Measurements from ENCODE around the gene FRMD7. TPM values are rescaled to one million over a fixed set of nuclear protein-coding genes. Genes with fewer than 3 reads are reported as not detected.

The FRMD7 gene
- total RNA-seq, 1 donor from 2014 or later = not detected

DNA sequence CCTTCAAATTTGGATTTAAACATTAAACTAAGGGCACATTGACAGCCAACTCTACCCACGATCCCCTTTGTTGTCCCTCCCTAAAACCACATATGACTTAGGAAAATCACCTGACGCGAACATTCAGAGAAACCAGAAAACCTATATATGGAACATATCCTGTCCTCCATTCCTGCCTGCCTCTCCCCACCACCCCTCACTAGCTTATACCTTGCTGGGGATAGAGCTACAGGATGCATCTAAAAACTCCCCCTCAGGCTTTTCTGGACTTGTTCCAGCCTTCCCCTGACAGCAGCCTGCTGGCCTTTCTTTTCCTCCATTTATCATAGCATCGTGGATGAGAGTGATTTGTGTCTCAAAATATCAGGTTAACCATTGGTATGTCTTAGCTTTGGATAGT, 96.0 kb downstream of the FRMD7 start:
- Mint-ChIP-seq H3K27me3 (no peaks in the 10 kb centered on the region), H3K27ac (peak overlapping the region; percentile 50), H3K4me1 (peaks cover 71% of the 10 kb centered on the region), H3K36me3 (ENCODE audit: low read depth) (peaks cover 4% of the 10 kb centered on the region), H3K9me3 (no peaks in the 10 kb centered on the region), H3K4me3 (no peak overlapping the region)
- DNase-seq = no peak
- ATAC-seq (ENCODE audit: low read depth) = no peak
- intact Hi-C loops (cut with micrococcal nuclease) = no loop called here
- POLR2A ChIA-PET = interaction anchor here (1.2 kb wide), 1 partner anchor 8 kb away, joined by 5 read pairs; the partner anchor contains the start of gene STK26
- CTCF ChIA-PET = no interaction called here
- TF ChIP-seq, protein P1, sequence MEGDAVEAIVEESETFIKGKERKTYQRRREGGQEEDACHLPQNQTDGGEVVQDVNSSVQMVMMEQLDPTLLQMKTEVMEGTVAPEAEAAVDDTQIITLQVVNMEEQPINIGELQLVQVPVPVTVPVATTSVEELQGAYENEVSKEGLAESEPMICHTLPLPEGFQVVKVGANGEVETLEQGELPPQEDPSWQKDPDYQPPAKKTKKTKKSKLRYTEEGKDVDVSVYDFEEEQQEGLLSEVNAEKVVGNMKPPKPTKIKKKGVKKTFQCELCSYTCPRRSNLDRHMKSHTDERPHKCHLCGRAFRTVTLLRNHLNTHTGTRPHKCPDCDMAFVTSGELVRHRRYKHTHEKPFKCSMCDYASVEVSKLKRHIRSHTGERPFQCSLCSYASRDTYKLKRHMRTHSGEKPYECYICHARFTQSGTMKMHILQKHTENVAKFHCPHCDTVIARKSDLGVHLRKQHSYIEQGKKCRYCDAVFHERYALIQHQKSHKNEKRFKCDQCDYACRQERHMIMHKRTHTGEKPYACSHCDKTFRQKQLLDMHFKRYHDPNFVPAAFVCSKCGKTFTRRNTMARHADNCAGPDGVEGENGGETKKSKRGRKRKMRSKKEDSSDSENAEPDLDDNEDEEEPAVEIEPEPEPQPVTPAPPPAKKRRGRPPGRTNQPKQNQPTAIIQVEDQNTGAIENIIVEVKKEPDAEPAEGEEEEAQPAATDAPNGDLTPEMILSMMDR (IDR thresholded peaks at IDR 0.05) = no peak

DNA sequence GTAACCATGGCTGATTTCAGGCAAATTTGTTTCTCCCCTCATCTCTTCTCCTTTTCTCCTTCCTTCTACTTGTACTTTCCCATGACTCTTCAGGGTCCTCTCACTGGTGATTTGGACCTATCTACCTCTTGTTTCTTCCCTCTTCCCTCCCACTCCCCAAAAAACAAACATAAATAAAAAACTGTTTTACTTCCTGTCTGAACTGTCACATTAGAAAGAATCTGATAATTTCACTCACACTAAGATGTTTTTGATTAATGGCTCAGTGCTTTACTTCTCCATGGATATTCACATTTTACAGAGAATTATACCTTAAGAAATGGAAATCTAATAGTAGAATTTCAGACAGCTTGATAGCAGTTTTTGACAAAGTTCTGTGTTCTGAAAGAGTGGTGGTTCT, 97.6 kb downstream of the FRMD7 start:
- Mint-ChIP-seq H3K27ac (no peak overlapping the region), H3K36me3 (ENCODE audit: low read depth) (peaks cover 4% of the 10 kb centered on the region), H3K27me3 (no peaks in the 10 kb centered on the region), H3K4me1 (peaks cover 70% of the 10 kb centered on the region), H3K4me3 (no peak overlapping the region), H3K9me3 (no peaks in the 10 kb centered on the region)
- ChIA-PET POLR2A (no interaction called here), CTCF (no interaction called here)
- DNase-seq = no peak
- TF ChIP-seq, protein P1 (IDR thresholded peaks at IDR 0.05) = no peak
- intact Hi-C loops (cut with micrococcal nuclease) = no loop called here
- ATAC-seq (ENCODE audit: low read depth) = no peak

Other genes with a start within 250 kb of the FRMD7 start
- 19.9 and 20.7 TPM in 2 replicates for gene STK26, start 104.7 kb downstream of the FRMD7 start, total RNA-seq
- 43.8 and 49.8 TPM in 2 replicates for gene RAP2C, start 91.4 kb upstream of the FRMD7 start, total RNA-seq

Data from activated B cell treated with CpG ODN at 0.5 μM for 24 hours (primary cell).